SK-N-SH (cell line): ENCODE results near the gene CLRN3.

Experiments
- FOXJ3 ChIP-seq: sonication (generic); formaldehyde crosslinking; IDR thresholded peaks from 2 replicates; pipeline ENCODE4 v1.5.1; 2020; ENCODE audit warnings: mild to moderate bottlenecking, missing genetic modification reagents
- GABPA ChIP-seq: IDR thresholded peaks from 2 replicates; pipeline ENCODE4 v1.4.0; 2012; ENCODE audit warnings: low read depth, mild to moderate bottlenecking
- RCOR1 ChIP-seq: fragments of 150-350 bp; IDR thresholded peaks from 2 replicates; pipeline ENCODE4 v1.6.1; 2017; ENCODE audit warnings: antibody characterized with exemption, low read length
- RFX5 ChIP-seq: IDR thresholded peaks from 2 replicates; pipeline ENCODE4 v1.6.1; 2012; ENCODE audit warnings: mild to moderate bottlenecking, improper control_type of control experiment, low read length
- SMC3 ChIP-seq: IDR thresholded peaks from 2 replicates; pipeline ENCODE4 v1.6.1; 2012; ENCODE audit warnings: low read depth, low read length, improper control_type of control experiment
- TF ChIP-seq, protein P1 (sequence below): fragments of 200-600 bp; sonication (generic); IDR thresholded peaks from 2 replicates; pipeline ENCODE4 v1.6.1; 2017; ENCODE audit warnings: antibody characterized with exemption, mild to moderate bottlenecking, moderate library complexity
- TF ChIP-seq, protein P2 (sequence below): IDR thresholded peaks from 2 replicates; pipeline ENCODE4 v1.4.0; 2012; ENCODE audit warnings: low read depth, borderline replicate concordance

DNA sequence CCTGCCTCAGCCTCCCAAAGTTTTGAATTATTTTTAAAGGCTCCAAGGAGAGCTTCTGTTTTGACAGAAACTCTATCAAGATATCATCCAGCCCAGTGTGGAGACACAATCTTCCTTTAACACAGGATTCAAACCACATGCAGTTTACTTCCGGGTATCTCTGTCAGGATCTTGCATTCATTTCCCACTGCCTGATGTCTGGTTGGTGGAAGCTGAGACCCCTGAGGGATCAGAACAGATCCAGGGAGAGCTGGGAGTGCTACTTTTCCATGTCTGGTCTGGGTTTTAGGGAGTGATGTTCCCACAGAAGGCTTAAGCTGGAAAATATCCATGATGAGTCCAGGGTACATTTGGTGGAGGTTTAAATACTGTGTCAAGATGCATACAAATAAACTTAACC, 30.9 kb upstream of the CLRN3 start:
- TF ChIP-seq SMC3, result no peak
- TF ChIP-seq RFX5, result no peak
- TF ChIP-seq, protein P1, sequence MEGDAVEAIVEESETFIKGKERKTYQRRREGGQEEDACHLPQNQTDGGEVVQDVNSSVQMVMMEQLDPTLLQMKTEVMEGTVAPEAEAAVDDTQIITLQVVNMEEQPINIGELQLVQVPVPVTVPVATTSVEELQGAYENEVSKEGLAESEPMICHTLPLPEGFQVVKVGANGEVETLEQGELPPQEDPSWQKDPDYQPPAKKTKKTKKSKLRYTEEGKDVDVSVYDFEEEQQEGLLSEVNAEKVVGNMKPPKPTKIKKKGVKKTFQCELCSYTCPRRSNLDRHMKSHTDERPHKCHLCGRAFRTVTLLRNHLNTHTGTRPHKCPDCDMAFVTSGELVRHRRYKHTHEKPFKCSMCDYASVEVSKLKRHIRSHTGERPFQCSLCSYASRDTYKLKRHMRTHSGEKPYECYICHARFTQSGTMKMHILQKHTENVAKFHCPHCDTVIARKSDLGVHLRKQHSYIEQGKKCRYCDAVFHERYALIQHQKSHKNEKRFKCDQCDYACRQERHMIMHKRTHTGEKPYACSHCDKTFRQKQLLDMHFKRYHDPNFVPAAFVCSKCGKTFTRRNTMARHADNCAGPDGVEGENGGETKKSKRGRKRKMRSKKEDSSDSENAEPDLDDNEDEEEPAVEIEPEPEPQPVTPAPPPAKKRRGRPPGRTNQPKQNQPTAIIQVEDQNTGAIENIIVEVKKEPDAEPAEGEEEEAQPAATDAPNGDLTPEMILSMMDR, result no peak
- TF ChIP-seq GABPA, result no peak
- TF ChIP-seq RCOR1, result no peak
- TF ChIP-seq, protein P2, sequence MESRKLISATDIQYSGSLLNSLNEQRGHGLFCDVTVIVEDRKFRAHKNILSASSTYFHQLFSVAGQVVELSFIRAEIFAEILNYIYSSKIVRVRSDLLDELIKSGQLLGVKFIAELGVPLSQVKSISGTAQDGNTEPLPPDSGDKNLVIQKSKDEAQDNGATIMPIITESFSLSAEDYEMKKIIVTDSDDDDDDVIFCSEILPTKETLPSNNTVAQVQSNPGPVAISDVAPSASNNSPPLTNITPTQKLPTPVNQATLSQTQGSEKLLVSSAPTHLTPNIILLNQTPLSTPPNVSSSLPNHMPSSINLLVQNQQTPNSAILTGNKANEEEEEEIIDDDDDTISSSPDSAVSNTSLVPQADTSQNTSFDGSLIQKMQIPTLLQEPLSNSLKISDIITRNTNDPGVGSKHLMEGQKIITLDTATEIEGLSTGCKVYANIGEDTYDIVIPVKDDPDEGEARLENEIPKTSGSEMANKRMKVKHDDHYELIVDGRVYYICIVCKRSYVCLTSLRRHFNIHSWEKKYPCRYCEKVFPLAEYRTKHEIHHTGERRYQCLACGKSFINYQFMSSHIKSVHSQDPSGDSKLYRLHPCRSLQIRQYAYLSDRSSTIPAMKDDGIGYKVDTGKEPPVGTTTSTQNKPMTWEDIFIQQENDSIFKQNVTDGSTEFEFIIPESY, result no peak
- TF ChIP-seq FOXJ3 (CRISPR knock-in tag), result no peak
